Parathyroid adenoma (tissue), 2 donors: Measurements from ENCODE around the gene CASKIN2.

Experiments used
- H2AFZ ChIP-seq: fragments of 300-600 bp; sonication (generic); one replicate; pipeline ENCODE4 v1.7.0; 2017; ENCODE audit warnings: antibody characterized with exemption, mild to moderate bottlenecking
- H3K27ac ChIP-seq: fragments of 300-600 bp; sonication (generic); one replicate; pipeline ENCODE4 v1.7.0; 2017
- H3K27me3 ChIP-seq: fragments of 300-600 bp; sonication (generic); one replicate; pipeline ENCODE4 v1.7.0; 2017; ENCODE audit warnings: low read length; ENCODE audit not compliant: control insufficient read depth, insufficient read depth
- H3K36me3 ChIP-seq: fragments of 300-600 bp; sonication (generic); one replicate; pipeline ENCODE4 v1.7.0; 2017; ENCODE audit warnings: low read length; ENCODE audit not compliant: control insufficient read depth, insufficient read depth
- H3K4me1 ChIP-seq: fragments of 300-600 bp; sonication (generic); one replicate; pipeline ENCODE4 v1.7.0; 2017; ENCODE audit warnings: control low read depth
- H3K4me2 ChIP-seq: fragments of 300-600 bp; sonication (generic); one replicate; pipeline ENCODE4 v1.7.0; 2017; ENCODE audit warnings: low read length
- H3K4me3 ChIP-seq: fragments of 300-600 bp; sonication (generic); one replicate; pipeline ENCODE4 v1.7.0; 2017; ENCODE audit warnings: low read depth, low read length
- H3K79me2 ChIP-seq: fragments of 300-600 bp; sonication (generic); one replicate; pipeline ENCODE4 v1.7.0; 2017; ENCODE audit warnings: control low read depth
- H3K9ac ChIP-seq: fragments of 300-600 bp; sonication (generic); one replicate; pipeline ENCODE4 v1.7.0; 2017; ENCODE audit warnings: mild to moderate bottlenecking
- H3K9me3 ChIP-seq: fragments of 300-600 bp; sonication (generic); one replicate; pipeline ENCODE4 v1.7.0; 2017; ENCODE audit warnings: low read length; ENCODE audit not compliant: control insufficient read depth
- CTCF ChIP-seq: fragments of 300-600 bp; sonication (generic); IDR thresholded peaks from one replicate; pipeline ENCODE4 v1.7.0; 2017; ENCODE audit warnings: antibody characterized with exemption, mild to moderate bottlenecking
- donor health status: primary hyperparathyroidism.

CASKIN2 gene

GRCh38 chr17:75468291-75468754, 47.0 kb downstream of the CASKIN2 start:
- no peak overlapping the region for H3K27ac ChIP-seq
- H3K9me3 ChIP-seq: no peaks in the 10 kb centered on the region
- H3K4me3 ChIP-seq: no peak overlapping the region

GRCh38 chr17:75465039-75465438, 50.3 kb downstream of the CASKIN2 start:
- Histone ChIP-seq H3K9ac (no peak overlapping the region), H3K4me1 (no peaks in the 10 kb centered on the region), H3K4me3 (no peak overlapping the region), H3K79me2 (peaks cover 38% of the 10 kb centered on the region), H3K27ac (no peak overlapping the region), H3K27me3 (no peaks in the 10 kb centered on the region), H3K36me3 (no peaks in the 10 kb centered on the region), H3K4me2 (no peak overlapping the region), H2AFZ (no peak overlapping the region), H3K9me3 (no peaks in the 10 kb centered on the region)
- no peak for TF ChIP-seq CTCF

More at GRCh38 chr17:75468291-75468754, 47.0 kb downstream of the CASKIN2 start:
- Histone ChIP-seq H3K36me3 (no peaks in the 10 kb centered on the region), H2AFZ (no peak overlapping the region), H3K9ac (no peak overlapping the region), H3K79me2 (peaks cover 38% of the 10 kb centered on the region), H3K4me2 (no peak overlapping the region), H3K27me3 (no peaks in the 10 kb centered on the region), H3K4me1 (no peaks in the 10 kb centered on the region)
- TF ChIP-seq CTCF: no peak

GRCh38 chr17:75463603-75464002, 51.7 kb downstream of the CASKIN2 start:
- H3K27me3 ChIP-seq: no peaks in the 10 kb centered on the region
- no peak overlapping the region for H3K4me3 ChIP-seq
- H3K4me2 ChIP-seq: no peak overlapping the region
- H3K4me1 ChIP-seq: no peaks in the 10 kb centered on the region
- no peak overlapping the region for H3K9ac ChIP-seq
- H3K27ac ChIP-seq: no peak overlapping the region
- H3K36me3 ChIP-seq: no peaks in the 10 kb centered on the region
- H3K9me3 ChIP-seq: no peaks in the 10 kb centered on the region
- peaks cover 26% of the 10 kb centered on the region for H3K79me2 ChIP-seq
- no peak for TF ChIP-seq CTCF
- no peak overlapping the region for H2AFZ ChIP-seq

- H3K79me2 ChIP-seq: peaks cover 25% of the 10 kb centered on the region
- no peak overlapping the region for H2AFZ ChIP-seq
- peaks cover 5% of the 10 kb centered on the region for H3K4me1 ChIP-seq
- no peaks in the 10 kb centered on the region for H3K9me3 ChIP-seq
- no peak for TF ChIP-seq CTCF
- no peak overlapping the region for H3K4me3 ChIP-seq
- H3K27me3 ChIP-seq: no peaks in the 10 kb centered on the region
- no peak overlapping the region for H3K9ac ChIP-seq
- H3K4me2 ChIP-seq: no peak overlapping the region
- no peaks in the 10 kb centered on the region for H3K36me3 ChIP-seq
- no peak overlapping the region for H3K27ac ChIP-seq
These were observed 55.0 kb downstream of the CASKIN2 start for GRCh38 chr17:75460295-75460694.

GRCh38 chr17:75459590-75460267, 55.6 kb downstream of the CASKIN2 start:
- Histone ChIP-seq H3K4me2 (no peak overlapping the region), H3K27me3 (no peaks in the 10 kb centered on the region), H3K9ac (no peak overlapping the region), H3K4me3 (peak overlapping the region; percentile 2), H3K27ac (no peak overlapping the region), H2AFZ (no peak overlapping the region), H3K79me2 (peaks cover 21% of the 10 kb centered on the region), H3K9me3 (no peaks in the 10 kb centered on the region), H3K36me3 (no peaks in the 10 kb centered on the region), H3K4me1 (peaks cover 5% of the 10 kb centered on the region)
- no peak for TF ChIP-seq CTCF
